Sigmoid colon (tissue), 7 donors: ENCODE results near the gene PTPN3. TPM values are rescaled to one million over a fixed set of nuclear protein-coding genes. Genes with fewer than 3 reads are reported as not detected.

Experiments used
- DNase-seq: peaks from one replicate; pipeline ENCODE4 v3.0.0-alpha.2; 2019
- H3K27ac ChIP-seq, 4 donors: fragments of 200-600 bp; sonication (generic); one replicate each; pipeline ENCODE4 v1.5.1; 2016 to 2019; ENCODE audit warnings: mild to moderate bottlenecking in 1 of 4
- H3K27me3 ChIP-seq, 3 donors: fragments of 200-600 bp; sonication (generic); one replicate each; pipeline ENCODE4 v1.5.1; 2019; ENCODE audit warnings: mild to moderate bottlenecking in 1 of 3
- H3K36me3 ChIP-seq, 4 donors: fragments of 200-600 bp; sonication (generic); one replicate each; pipeline ENCODE4 v1.5.1; 2016 to 2019
- H3K4me1 ChIP-seq, 4 donors: fragments of 200-600 bp; sonication (generic); one replicate each; pipeline ENCODE4 v1.5.1; 2017 to 2019
- H3K4me3 ChIP-seq, 4 donors: fragments of 200-600 bp; sonication (generic); one replicate each; pipeline ENCODE4 v1.5.1; 2017 to 2019; ENCODE audit warnings: mild to moderate bottlenecking in 2 of 4, moderate library complexity in 1 of 4
- H3K9me3 ChIP-seq, 4 donors: fragments of 200-600 bp in 3 of 4; sonication (generic) in 3 of 4; one replicate each; pipeline versions ENCODE4 v1.5.1 to v1.6.1; 2013 to 2019
- EP300 ChIP-seq, 4 donors: sonication (generic); formaldehyde crosslinking; IDR thresholded peaks; one replicate each; pipeline ENCODE4 v1.6.1; 2017; ENCODE audit warnings: antibody characterized with exemption in 4 of 4
- POLR2A ChIP-seq, 2 donors: fragments of 450-650 bp; IDR thresholded peaks; one replicate each; pipeline ENCODE4 v1.6.1; 2016; ENCODE audit warnings: antibody characterized with exemption in 2 of 2, mild to moderate bottlenecking in 2 of 2, moderate library complexity in 2 of 2
- POLR2AphosphoS5 ChIP-seq, 4 donors: sonication (generic); formaldehyde crosslinking; IDR thresholded peaks; one replicate each; pipeline ENCODE4 v1.6.1; 2017; ENCODE audit warnings: antibody characterized with exemption in 4 of 4
- WGBS, 2 donors: extraction: QIAGEN DNeasy Blood & Tissue Kit; methylation state at CpG; one replicate each; pipeline ENCODE4 v1.1.7; 2013; 5-methylcytosine and 5-hydroxymethylcytosine counted together
- intact Hi-C: fragments of 100-400 bp; cut with DNase I; formaldehyde crosslinking; loops from one replicate; pipeline ENCODE4 v1.15.1; 2023
- polyA plus RNA-seq, 3 donors: library from polyadenylated mRNA; stranded (reverse); fragments of 200-250 nt; gene quantifications; one replicate each; pipeline ENCODE4 v1.2.3, GENCODE V29; 2013
- total RNA-seq, 4 donors: library from RNA; depleted of rRNA; stranded (reverse); fragments of >200 nt; gene quantifications; one replicate each; pipeline ENCODE4 v1.1.0, GENCODE V29; 2016
- TF ChIP-seq, protein P1 (sequence below), 4 experiments: fragments of 450-650 bp in 3 of 4; fragments of 200-600 bp in 1 of 4; IDR thresholded peaks; one replicate each; pipeline ENCODE4 v1.5.1; 2016 to 2019; ENCODE audit warnings: antibody characterized with exemption in 4 of 4, mild to moderate bottlenecking in 3 of 4, moderate library complexity in 2 of 4
- donor health status: healthy with polysubstance abuse.
- donor health status: Bipolar disorder and iron deficiency.
- donor health status: healthy.

The PTPN3 gene
- total and polyA plus RNA-seq, 7 donors = 1.3 to 25.0 (median 2.5) TPM

DNA sequence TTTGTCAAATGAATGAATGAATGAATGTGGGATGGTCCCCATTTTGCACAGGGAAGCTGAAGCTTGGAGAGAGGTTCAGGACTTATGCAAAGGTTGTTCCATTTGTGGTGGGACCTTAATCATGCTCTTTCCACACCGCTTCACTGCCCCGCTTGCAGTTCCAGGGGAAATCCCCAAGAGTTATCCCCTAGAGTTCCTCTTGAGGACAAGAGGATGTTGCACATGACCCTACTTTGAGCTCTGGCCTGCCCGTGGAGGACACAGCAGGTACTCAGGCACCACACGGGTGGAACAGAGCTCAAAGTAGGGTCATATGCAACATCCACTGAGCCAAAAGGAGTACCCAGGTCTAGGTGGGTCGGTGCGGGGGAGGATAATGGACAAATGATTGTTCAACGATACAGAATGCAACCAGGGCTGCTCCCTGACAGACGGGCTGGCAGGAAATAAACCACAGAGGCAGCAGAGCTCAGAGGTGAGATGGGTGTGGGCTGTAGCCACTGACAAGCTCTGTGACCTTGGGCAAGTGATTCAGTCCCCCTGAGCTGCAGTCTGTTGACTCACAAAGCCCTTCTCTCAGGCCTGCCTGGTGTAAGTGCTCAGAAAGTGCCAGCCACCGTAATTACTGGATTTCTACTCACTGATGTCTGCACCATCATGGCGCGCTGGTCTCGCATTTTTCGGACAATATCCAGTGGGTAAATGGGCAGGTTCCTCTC, 116.9 kb downstream of the PTPN3 start:
- Histone ChIP-seq H3K36me3 (no peaks in the 10 kb centered on the region), H3K4me3 (no peak overlapping the region), H3K27ac (no peak overlapping the region), H3K4me1 (no peaks in the 10 kb centered on the region), H3K9me3 (no peaks in the 10 kb centered on the region), H3K27me3 (no peaks in the 10 kb centered on the region)
- no peak for TF ChIP-seq EP300 (IDR thresholded peaks at IDR 0.05)
- TF ChIP-seq POLR2AphosphoS5 (IDR thresholded peaks at IDR 0.05) = no peak
- TF ChIP-seq, protein P1, sequence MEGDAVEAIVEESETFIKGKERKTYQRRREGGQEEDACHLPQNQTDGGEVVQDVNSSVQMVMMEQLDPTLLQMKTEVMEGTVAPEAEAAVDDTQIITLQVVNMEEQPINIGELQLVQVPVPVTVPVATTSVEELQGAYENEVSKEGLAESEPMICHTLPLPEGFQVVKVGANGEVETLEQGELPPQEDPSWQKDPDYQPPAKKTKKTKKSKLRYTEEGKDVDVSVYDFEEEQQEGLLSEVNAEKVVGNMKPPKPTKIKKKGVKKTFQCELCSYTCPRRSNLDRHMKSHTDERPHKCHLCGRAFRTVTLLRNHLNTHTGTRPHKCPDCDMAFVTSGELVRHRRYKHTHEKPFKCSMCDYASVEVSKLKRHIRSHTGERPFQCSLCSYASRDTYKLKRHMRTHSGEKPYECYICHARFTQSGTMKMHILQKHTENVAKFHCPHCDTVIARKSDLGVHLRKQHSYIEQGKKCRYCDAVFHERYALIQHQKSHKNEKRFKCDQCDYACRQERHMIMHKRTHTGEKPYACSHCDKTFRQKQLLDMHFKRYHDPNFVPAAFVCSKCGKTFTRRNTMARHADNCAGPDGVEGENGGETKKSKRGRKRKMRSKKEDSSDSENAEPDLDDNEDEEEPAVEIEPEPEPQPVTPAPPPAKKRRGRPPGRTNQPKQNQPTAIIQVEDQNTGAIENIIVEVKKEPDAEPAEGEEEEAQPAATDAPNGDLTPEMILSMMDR (IDR thresholded peaks at IDR 0.05) = no peak
- no peak for TF ChIP-seq POLR2A (IDR thresholded peaks at IDR 0.05)
- intact Hi-C loops = no loop called here
- DNase-seq = no peak
- WGBS, 2 donors = 84 to 86% methylated on average over 13 of the region's 13 CpGs

DNA sequence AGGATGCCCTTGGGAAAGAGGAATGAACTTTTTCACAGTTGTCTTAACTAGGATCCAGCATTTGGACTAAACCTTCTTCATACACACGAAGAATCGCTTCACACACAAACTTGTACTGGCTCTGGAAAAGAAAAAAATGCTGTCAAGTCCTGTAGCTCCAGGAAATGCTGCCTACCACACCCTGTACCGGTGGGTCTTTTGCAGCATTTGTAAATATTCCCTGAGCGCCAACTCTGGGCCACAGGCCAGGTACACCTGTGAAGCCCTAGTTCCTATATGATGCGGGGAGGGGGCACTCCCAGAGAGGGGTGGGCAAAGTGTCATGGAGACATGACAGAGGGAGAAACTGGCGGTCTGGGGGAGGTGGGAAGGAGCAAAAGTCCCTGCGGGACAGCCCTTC, 118.6 kb downstream of the PTPN3 start:
- Histone ChIP-seq H3K27me3 (no peaks in the 10 kb centered on the region), H3K36me3 (no peaks in the 10 kb centered on the region), H3K27ac (no peak overlapping the region), H3K4me3 (no peak overlapping the region), H3K9me3 (no peaks in the 10 kb centered on the region), H3K4me1 (no peaks in the 10 kb centered on the region)
- 25 to 69% methylated on average over 7 of the region's 7 CpGs for WGBS, 2 donors
- no peak for DNase-seq
- no peak for TF ChIP-seq EP300 (IDR thresholded peaks at IDR 0.05)
- TF ChIP-seq POLR2A (IDR thresholded peaks at IDR 0.05) = no peak
- TF ChIP-seq, protein P1 (IDR thresholded peaks at IDR 0.05) = no peak
- no peak for TF ChIP-seq POLR2AphosphoS5 (IDR thresholded peaks at IDR 0.05)
- intact Hi-C loops = no loop called here

DNA sequence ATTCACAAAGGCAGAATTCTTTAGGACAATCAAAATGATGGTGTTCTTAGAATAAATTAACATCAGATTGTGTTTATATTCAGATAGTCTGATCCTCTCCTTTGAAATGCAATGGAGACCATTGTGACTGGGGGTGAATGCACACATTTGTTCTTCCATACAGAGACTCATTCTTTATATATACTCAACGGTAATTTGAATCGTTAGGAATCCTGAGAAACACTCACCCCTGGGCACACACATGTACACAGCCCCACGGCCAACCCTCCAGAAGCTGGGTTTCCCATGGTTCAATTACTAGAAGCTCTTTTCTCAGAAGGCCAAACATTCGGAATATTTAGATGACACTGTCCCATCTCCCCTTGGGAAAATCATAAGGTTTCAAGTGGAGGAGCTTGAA, 119.8 kb downstream of the PTPN3 start:
- Histone ChIP-seq H3K27me3 (no peaks in the 10 kb centered on the region), H3K4me1 (no peaks in the 10 kb centered on the region), H3K4me3 (no peak overlapping the region), H3K27ac (no peak overlapping the region), H3K9me3 (no peaks in the 10 kb centered on the region), H3K36me3 (no peaks in the 10 kb centered on the region)
- peak; percentile 27 for DNase-seq
- WGBS, 2 donors = 90 to 91% methylated on average over 4 of the region's 4 CpGs
- TF ChIP-seq, protein P1 (IDR thresholded peaks at IDR 0.05) = no peak
- TF ChIP-seq POLR2A (IDR thresholded peaks at IDR 0.05) (no peak), EP300 (IDR thresholded peaks at IDR 0.05) (no peak), POLR2AphosphoS5 (IDR thresholded peaks at IDR 0.05) (no peak)
- intact Hi-C loops = no loop called here

DNA sequence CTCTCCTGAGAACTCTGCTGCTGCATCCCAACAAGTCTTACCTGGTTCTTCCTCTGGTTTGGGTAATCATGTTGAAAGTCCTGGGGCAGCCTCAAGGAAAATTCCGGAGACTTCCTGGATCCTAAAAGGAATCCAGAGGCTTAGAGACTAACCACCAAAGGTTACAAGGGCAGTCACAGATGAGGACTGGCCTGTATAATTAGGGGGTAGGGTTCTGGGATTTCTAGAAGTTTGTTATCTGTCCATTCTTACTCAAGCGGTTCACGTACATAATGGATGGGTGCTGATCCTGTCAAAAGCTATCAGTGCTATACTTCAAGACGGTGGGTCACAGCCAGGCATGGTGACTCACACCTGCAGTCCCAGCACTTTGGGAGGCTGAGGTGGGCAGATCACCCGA, 125.9 kb downstream of the PTPN3 start:
- no peak for DNase-seq
- 92 to 95% methylated on average over 5 of the region's 5 CpGs for WGBS, 2 donors
- no peak for TF ChIP-seq POLR2AphosphoS5 (IDR thresholded peaks at IDR 0.05)
- no peak for TF ChIP-seq POLR2A (IDR thresholded peaks at IDR 0.05)
- no peak for TF ChIP-seq EP300 (IDR thresholded peaks at IDR 0.05)
- TF ChIP-seq, protein P1 (IDR thresholded peaks at IDR 0.05) = no peak
- no peaks in the 10 kb centered on the region for H3K4me1 ChIP-seq
- H3K27me3 ChIP-seq = no peaks in the 10 kb centered on the region
- H3K27ac ChIP-seq = no peak overlapping the region
- no peaks in the 10 kb centered on the region for H3K9me3 ChIP-seq
- H3K36me3 ChIP-seq = no peaks in the 10 kb centered on the region
- H3K4me3 ChIP-seq = no peak overlapping the region
- intact Hi-C loops = no loop called here

DNA sequence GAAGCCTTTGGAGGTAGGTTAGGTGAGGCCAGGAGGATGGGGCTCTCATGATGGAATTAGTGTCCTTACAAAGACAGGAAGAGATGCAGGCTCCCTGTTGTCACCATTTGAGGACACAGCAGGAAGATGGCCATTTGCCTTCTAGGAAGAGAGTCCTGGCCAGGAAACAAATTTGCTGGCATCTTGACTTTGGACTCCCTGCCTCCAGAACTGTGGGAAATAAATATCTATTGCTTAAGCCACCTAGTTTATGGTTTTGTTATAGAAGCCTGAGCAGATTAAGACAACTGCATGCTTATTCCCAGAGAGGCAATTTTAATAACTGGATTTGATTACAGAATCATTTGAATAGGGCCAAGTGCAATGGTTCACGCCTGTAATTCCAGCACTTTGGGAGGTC, 126.7 kb downstream of the PTPN3 start:
- intact Hi-C loops = no loop called here
- TF ChIP-seq POLR2A (IDR thresholded peaks at IDR 0.05) (no peak), EP300 (IDR thresholded peaks at IDR 0.05) (no peak), POLR2AphosphoS5 (IDR thresholded peaks at IDR 0.05) (no peak)
- TF ChIP-seq, protein P1 (IDR thresholded peaks at IDR 0.05) = no peak
- no peaks in the 10 kb centered on the region for H3K4me1 ChIP-seq
- no peaks in the 10 kb centered on the region for H3K36me3 ChIP-seq
- WGBS, 2 donors = 39 to 85% methylated on average over 1 of the region's 1 CpG
- no peak overlapping the region for H3K4me3 ChIP-seq
- no peaks in the 10 kb centered on the region for H3K27me3 ChIP-seq
- DNase-seq = no peak
- no peaks in the 10 kb centered on the region for H3K9me3 ChIP-seq
- H3K27ac ChIP-seq = no peak overlapping the region
